ENCODE measurements around the gene NDUFAF2. TPM values are rescaled to one million over a fixed set of nuclear protein-coding genes. Genes with fewer than 3 reads are reported as not detected.

NDUFAF2 gene
- polyA plus RNA-seq, 1 of the 3 experiments (the other 2 are of a cell fraction) = 33.4 TPM

GRCh38 chr5:60996368-60996767, 51.4 kb downstream of the NDUFAF2 start:
- no peak overlapping the region for H2AFZ ChIP-seq (ENCODE audit: low read depth)
- no peaks in the 10 kb centered on the region for H4K20me1 ChIP-seq (ENCODE audit: insufficient read depth)
- ChIA-PET POLR2A (interaction anchor here (1.2 kb wide), 1 partner anchor 52 kb away, joined by 3 read pairs; the partner anchor contains the start of genes ERCC8 and NDUFAF2), CTCF (no interaction called here)
- peak overlapping the region in 1 of 2 experiments; percentile 58; a peak in 2 of 4 replicates for H3K27ac ChIP-seq (ENCODE audit: low read depth in 2 of 2, low read length in 1 of 2)
- H3K9ac ChIP-seq = no peak overlapping the region
- TF ChIP-seq USF1 (IDR thresholded peaks at IDR 0.05; ENCODE audit: borderline replicate concordance, low read depth) (no peak), GATA2 (CRISPR knock-in tag; IDR thresholded peaks at IDR 0.05) (no peak)
- H3F3A ChIP-seq (replicated peaks; ENCODE audit: insufficient read depth) = peaks cover 4% of the 10 kb centered on the region
- no peak for DNase-seq
- H3K9me2 ChIP-seq = no peaks in the 10 kb centered on the region
- H3K27me3 ChIP-seq (ENCODE audit: insufficient read depth) = no peaks in the 10 kb centered on the region
- peaks cover 3% of the 10 kb centered on the region; the same call in 1 of the 2 replicates for H3K9me3 ChIP-seq
- H3K4me2 ChIP-seq = no peak overlapping the region
- no peaks in the 10 kb centered on the region for H3K36me3 ChIP-seq (replicated peaks in 1 of 2; ENCODE audit: control insufficient read depth in 1 of 2, insufficient read depth in 2 of 2, low read length in 1 of 2)
- no peak overlapping the region for H3K4me3 ChIP-seq (ENCODE audit: low read depth in 2 of 2, low read length in 1 of 2)
- WGBS (ENCODE audit: low lambda C conversion rate) = 86% methylated on average over 3 of the region's 3 CpGs
- H3K4me1 ChIP-seq (ENCODE audit: control insufficient read depth in 1 of 2, insufficient read depth in 2 of 2, low read depth in 1 of 2, low read length in 1 of 2) = peaks cover 0 to 7% of the 10 kb centered on the region in 2 experiments; a peak in 2 of 4 replicates
- no peaks in the 10 kb centered on the region for H3K79me2 ChIP-seq (ENCODE audit: insufficient read depth)

- no peak overlapping the region for H3K4me3 ChIP-seq (ENCODE audit: low read depth in 2 of 2, low read length in 1 of 2)
- ChIA-PET CTCF (interaction anchor here (0.9 kb wide), 3 partner anchors 12 to 937 kb away, joined by 3 to 4 read pairs (median 4); no protein-coding TSS in a partner anchor), POLR2A (no interaction called here)
- H3K9me2 ChIP-seq = no peaks in the 10 kb centered on the region
- no peaks in the 10 kb centered on the region for H4K20me1 ChIP-seq (ENCODE audit: insufficient read depth)
- no peak overlapping the region for H3K9ac ChIP-seq
- no peaks in the 10 kb centered on the region for H3K27me3 ChIP-seq (ENCODE audit: insufficient read depth)
- H3K4me1 ChIP-seq (ENCODE audit: control insufficient read depth in 1 of 2, insufficient read depth in 2 of 2, low read depth in 1 of 2, low read length in 1 of 2) = peaks cover 0 to 7% of the 10 kb centered on the region in 2 experiments; a peak in 2 of 4 replicates
- peaks cover 3% of the 10 kb centered on the region; the same call in 1 of the 2 replicates for H3K9me3 ChIP-seq
- H3K27ac ChIP-seq (ENCODE audit: low read depth in 2 of 2, low read length in 1 of 2) = no peak overlapping the region
- no peaks in the 10 kb centered on the region for H3K36me3 ChIP-seq (replicated peaks in 1 of 2; ENCODE audit: control insufficient read depth in 1 of 2, insufficient read depth in 2 of 2, low read length in 1 of 2)
- WGBS (ENCODE audit: low lambda C conversion rate) = 100% methylated on average over 1 of the region's 1 CpG
- peaks cover 4% of the 10 kb centered on the region for H3F3A ChIP-seq (replicated peaks; ENCODE audit: insufficient read depth)
- no peaks in the 10 kb centered on the region for H3K79me2 ChIP-seq (ENCODE audit: insufficient read depth)
- H3K4me2 ChIP-seq = no peak overlapping the region
- no peak for TF ChIP-seq SMC3 (IDR thresholded peaks at IDR 0.05; ENCODE audit: low read depth, low read length)
- TF ChIP-seq TCF12 (IDR thresholded peaks at IDR 0.05) = no peak
- no peak for TF ChIP-seq FOSL2 (IDR thresholded peaks at IDR 0.05; ENCODE audit: borderline replicate concordance, low read depth)
- no peak for TF ChIP-seq MEF2A (IDR thresholded peaks at IDR 0.05; ENCODE audit: borderline replicate concordance, low read depth)
- TF ChIP-seq EZH2phosphoT487 (IDR thresholded peaks at IDR 0.05; ENCODE audit: borderline replicate concordance, low read depth) = no peak
- TF ChIP-seq RCOR1 (IDR thresholded peaks at IDR 0.05; ENCODE audit: low read length) = no peak
- no peak overlapping the region for H2AFZ ChIP-seq (ENCODE audit: low read depth)
- DNase-seq = no peak
Measured at GRCh38 chr5:60997721-60998120, 52.7 kb downstream of the NDUFAF2 start.

- H3K4me2 ChIP-seq = no peak overlapping the region
- no peak overlapping the region for H3K4me3 ChIP-seq (ENCODE audit: low read depth in 2 of 2, low read length in 1 of 2)
- H3K27me3 ChIP-seq (ENCODE audit: insufficient read depth) = no peaks in the 10 kb centered on the region
- no peak overlapping the region for H3K27ac ChIP-seq (ENCODE audit: low read depth in 2 of 2, low read length in 1 of 2)
- no peaks in the 10 kb centered on the region for H4K20me1 ChIP-seq (ENCODE audit: insufficient read depth)
- ChIA-PET POLR2A (no interaction called here), CTCF (interaction anchor here (1.1 to 1.8 kb wide), 2 partner anchors 24 to 41 kb away, joined by 3 to 6 read pairs; no protein-coding TSS in a partner anchor)
- H3K9ac ChIP-seq = no peak overlapping the region
- H3K79me2 ChIP-seq (ENCODE audit: insufficient read depth) = no peaks in the 10 kb centered on the region
- H3K36me3 ChIP-seq (replicated peaks in 1 of 2; ENCODE audit: control insufficient read depth in 1 of 2, insufficient read depth in 2 of 2, low read length in 1 of 2) = no peaks in the 10 kb centered on the region
- no peaks in the 10 kb centered on the region for H3K9me2 ChIP-seq
- peaks cover 0 to 7% of the 10 kb centered on the region in 2 experiments; a peak in 2 of 4 replicates for H3K4me1 ChIP-seq (ENCODE audit: control insufficient read depth in 1 of 2, insufficient read depth in 2 of 2, low read depth in 1 of 2, low read length in 1 of 2)
- no peak for DNase-seq
- H3F3A ChIP-seq (replicated peaks; ENCODE audit: insufficient read depth) = peaks cover 4% of the 10 kb centered on the region
- no peak overlapping the region for H2AFZ ChIP-seq (ENCODE audit: low read depth)
- H3K9me3 ChIP-seq = no peaks in the 10 kb centered on the region
- TF ChIP-seq YY1 (IDR thresholded peaks at IDR 0.05; ENCODE audit: low read depth) = no peak
- no peak for TF ChIP-seq IRF3 (IDR thresholded peaks at IDR 0.05; ENCODE audit: low read depth, low read length)
- TF ChIP-seq TAF1 (IDR thresholded peaks at IDR 0.05; ENCODE audit: borderline replicate concordance, low read depth, low read length) = no peak
- no peak for TF ChIP-seq MEF2A (IDR thresholded peaks at IDR 0.05; ENCODE audit: borderline replicate concordance, low read depth)
- no peak for TF ChIP-seq GABPA (IDR thresholded peaks at IDR 0.05; ENCODE audit: low read depth)
- no peak for TF ChIP-seq FOXM1 (IDR thresholded peaks at IDR 0.05; ENCODE audit: low read depth)
- TF ChIP-seq NRF1 (IDR thresholded peaks at IDR 0.05; ENCODE audit: low read depth, low read length) = no peak
- TF ChIP-seq USF2 (IDR thresholded peaks at IDR 0.05; ENCODE audit: borderline replicate concordance, low read depth, low read length) = no peak
- no peak for TF ChIP-seq JUND (IDR thresholded peaks at IDR 0.05)
- TF ChIP-seq FOSL2 (IDR thresholded peaks at IDR 0.05; ENCODE audit: borderline replicate concordance, low read depth) = no peak
- TF ChIP-seq GATA2 (CRISPR knock-in tag; IDR thresholded peaks at IDR 0.05) = no peak
- no peak for TF ChIP-seq POLR2AphosphoS5 (IDR thresholded peaks at IDR 0.05; ENCODE audit: low read depth, low read length)
- TF ChIP-seq FOXJ3 (CRISPR knock-in tag; IDR thresholded peaks at IDR 0.05) = no peak
Measured at GRCh38 chr5:61000887-61001286, 55.9 kb downstream of the NDUFAF2 start.

All from SK-N-SH (cell line).